Pancreas (tissue), 10 donors: ENCODE measurements around the gene P2RX3. TPM values are rescaled to one million over a fixed set of nuclear protein-coding genes. Genes with fewer than 3 reads are reported as not detected.

ENCODE experiments used
- ATAC-seq, 4 donors: fragments of 200-7000 bp; cut with Tn5 transposase; one replicate each; pipeline versions ENCODE4 v1.8.0 to v1.9.1; 2020; ENCODE audit warnings: mild to moderate bottlenecking in 4 of 4, moderate library complexity in 4 of 4
- DNase-seq, 6 donors: peaks; one replicate each; pipeline ENCODE4 v3.0.0-alpha.2; 2020
- FAIRE-seq: peaks from 2 replicates; lab custom pipeline; 2012; peaks lifted over from hg19 to GRCh38; lab: Jason Lieb, UNC
- H3K27ac ChIP-seq, 4 donors: fragments of 200-600 bp; sonication (generic); 1 replicate in 3 of 4; 2 replicates in 1 of 4; pipeline versions ENCODE4 v1.5.0 to v1.8.0; 2020
- H3K27me3 ChIP-seq, 4 donors: fragments of 200-600 bp; one replicate each; pipeline ENCODE4 v1.8.0; 2021
- H3K36me3 ChIP-seq, 3 donors: fragments of 200-600 bp; sonication (generic) in 1 of 3; one replicate each; pipeline versions ENCODE4 v1.5.0 to v1.8.0; 2020 to 2021
- H3K4me1 ChIP-seq, 3 donors: fragments of 200-600 bp; one replicate each; pipeline ENCODE4 v1.8.0; 2021
- H3K4me3 ChIP-seq, 4 donors: fragments of 200-600 bp; sonication (generic) in 2 of 4; one replicate each; pipeline versions ENCODE4 v1.5.0 to v1.8.0; 2020 to 2021
- H3K9me3 ChIP-seq, 4 donors: fragments of 200-600 bp; one replicate each; pipeline ENCODE4 v1.8.0; 2021
- CTCF ChIP-seq, 4 donors: fragments of 200-600 bp; sonication (generic) in 3 of 4; IDR thresholded peaks; one replicate each; pipeline versions ENCODE4 v1.5.0 to v1.8.0; 2021; ENCODE audit warnings: antibody characterized with exemption in 4 of 4
- WGBS, 2 donors: extraction: QIAGEN DNeasy Blood & Tissue Kit; methylation state at CpG; one replicate each; pipeline ENCODE4 v1.1.7; 2013; 5-methylcytosine and 5-hydroxymethylcytosine counted together
- intact Hi-C, 3 donors: fragments of 100-400 bp; cut with DNase I; formaldehyde crosslinking; loops; one replicate each; pipeline versions ENCODE4 v1.11.1 to v1.14.2; 2022
- polyA plus RNA-seq, 2 donors: library from polyadenylated mRNA; stranded (reverse); fragments of 200-250 nt; gene quantifications; one replicate each; pipeline ENCODE4 v1.2.3, GENCODE V29; 2013
- total RNA-seq, 6 donors: library from RNA; stranded (reverse); fragmentation: NEBNext Ultra II Directional in 4 of 6; extraction: Animal tissue kit (Norgen Biotek cat#: 25700) in 4 of 6; gene quantifications; one replicate each; pipeline versions ENCODE4 v1.2.1 to v1.2.4, GENCODE V29; 2021 to 2023
- donor health status: healthy with polysubstance abuse.
- donor health status: DM: no; HTN: no; CAD: no; lungs with moderate emphysema.
- donor health status: DM: no; HTN: no; CAD: no.
- donor health status: control.
- donor health status: control.
- donor health status: Bipolar disorder and iron deficiency.
- donor health status: DM: yes; HTN: yes; CAD: no.
- donor health status: DM: no; HTN: no; CAD: no.
- donor health status: DM: no; HTN: no; CAD: no.
- donor health status: DM: yes; HTN: yes; CAD: no.

The P2RX3 gene
- total and polyA plus RNA-seq, 8 donors, result 0.07 to 0.16 (median 0.16) TPM; not detected in 5

GRCh38 chr11:57395905-57396623 is 57.9 kb downstream of the P2RX3 start:
- ATAC-seq (no peak), FAIRE-seq (no peak), DNase-seq (no peak)
- H3K4me1 ChIP-seq, result no peaks in the 10 kb centered on the region
- no peaks in the 10 kb centered on the region for H3K27me3 ChIP-seq
- H3K4me3 ChIP-seq, result no peak overlapping the region
- no peak for TF ChIP-seq CTCF (IDR thresholded peaks at IDR 0.05)
- H3K9me3 ChIP-seq, result no peaks in the 10 kb centered on the region
- WGBS, 2 donors, result 83 to 89% methylated on average over 11 of the region's 11 CpGs
- H3K36me3 ChIP-seq, result no peaks in the 10 kb centered on the region
- H3K27ac ChIP-seq, result no peak overlapping the region
- intact Hi-C loops, result no loop called here

DNA sequence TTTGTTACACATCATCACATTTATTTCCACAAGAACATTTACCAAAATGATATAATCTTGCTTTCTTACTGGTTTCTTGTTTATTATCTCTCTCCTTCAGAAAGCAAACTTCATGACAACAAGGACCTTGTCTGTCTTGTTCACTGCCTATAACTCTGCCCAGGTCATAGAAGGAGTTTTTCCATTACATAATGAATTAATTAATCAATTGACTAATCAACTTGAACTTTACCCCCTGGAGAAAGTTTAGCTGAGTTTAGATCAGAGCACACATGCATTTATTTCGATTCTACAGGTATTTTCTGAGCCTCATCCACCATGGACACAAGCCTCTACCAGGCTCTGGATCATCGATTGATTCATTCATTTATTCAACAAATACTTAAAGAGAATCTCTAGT is 58.6 kb downstream of the P2RX3 start:
- no peak for FAIRE-seq
- 46 to 51% methylated on average over 2 of the region's 2 CpGs for WGBS, 2 donors

GRCh38 chr11:57397394-57397990 is 59.3 kb downstream of the P2RX3 start:
- no peak for TF ChIP-seq CTCF (IDR thresholded peaks at IDR 0.05)
- WGBS, 2 donors, result 87 to 88% methylated on average over 4 of the region's 4 CpGs
- Histone ChIP-seq H3K27me3 (no peaks in the 10 kb centered on the region), H3K4me3 (no peak overlapping the region), H3K4me1 (no peaks in the 10 kb centered on the region), H3K36me3 (no peaks in the 10 kb centered on the region), H3K9me3 (no peaks in the 10 kb centered on the region), H3K27ac (no peak overlapping the region)
- no peak for ATAC-seq
- intact Hi-C loops, result no loop called here
- FAIRE-seq, result no peak
- no peak for DNase-seq

More for the DNA sequence above, 58.6 kb downstream of the P2RX3 start:
- H3K4me1 ChIP-seq, result no peaks in the 10 kb centered on the region
- intact Hi-C loops, result no loop called here
- DNase-seq (no peak), ATAC-seq (no peak)
- no peak overlapping the region for H3K4me3 ChIP-seq
- no peaks in the 10 kb centered on the region for H3K9me3 ChIP-seq
- no peak overlapping the region for H3K27ac ChIP-seq
- H3K27me3 ChIP-seq, result no peaks in the 10 kb centered on the region
- H3K36me3 ChIP-seq, result no peaks in the 10 kb centered on the region
- no peak for TF ChIP-seq CTCF (IDR thresholded peaks at IDR 0.05)

GRCh38 chr11:57399221-57399620 is 61.1 kb downstream of the P2RX3 start:
- H3K4me1 ChIP-seq, result no peaks in the 10 kb centered on the region
- intact Hi-C loops, result no loop called here
- H3K27me3 ChIP-seq, result no peaks in the 10 kb centered on the region
- no peak overlapping the region for H3K4me3 ChIP-seq
- DNase-seq (no peak), ATAC-seq (no peak), FAIRE-seq (no peak)
- 84 to 89% methylated on average over 5 of the region's 5 CpGs for WGBS, 2 donors
- no peak for TF ChIP-seq CTCF (IDR thresholded peaks at IDR 0.05)
- H3K27ac ChIP-seq, result no peak overlapping the region
- no peaks in the 10 kb centered on the region for H3K9me3 ChIP-seq
- no peaks in the 10 kb centered on the region for H3K36me3 ChIP-seq
